Ovary (tissue), 9 donors: Measurements from ENCODE around the gene FURIN. TPM values are rescaled to one million over a fixed set of nuclear protein-coding genes. Genes with fewer than 3 reads are reported as not detected.
"Not testable (repeated sequence)": the region's sequence is repeated elsewhere in the genome, so short reads cannot be mapped to it uniquely, and the experiment has no call there.

Experiments
- DNase-seq, 5 donors: peaks; one replicate each; pipeline ENCODE4 v3.0.0-alpha.2; 2019 to 2020
- H3K27ac ChIP-seq, 2 donors: fragments of 200-600 bp; one replicate each; pipeline versions ENCODE4 v1.5.1 to v1.8.0; 2019 to 2022
- H3K27me3 ChIP-seq: fragments of 200-600 bp; one replicate; pipeline ENCODE4 v1.8.0; 2022
- H3K36me3 ChIP-seq: fragments of 200-600 bp; sonication (generic); one replicate; pipeline ENCODE4 v1.5.1; 2019
- H3K4me1 ChIP-seq: one replicate; pipeline ENCODE4 v1.8.1; 2013; ENCODE audit warnings: mild to moderate bottlenecking, moderate library complexity; ENCODE audit not compliant: insufficient read depth
- H3K4me3 ChIP-seq: fragments of 200-600 bp; sonication (generic); one replicate; pipeline ENCODE4 v1.5.1; 2017
- H3K9me3 ChIP-seq, 2 donors: fragments of 200-600 bp in 1 of 2; sonication (generic) in 1 of 2; one replicate each; pipeline versions ENCODE4 v1.5.1 to v1.8.1; 2013 to 2019; ENCODE audit warnings: mild to moderate bottlenecking in 1 of 2, moderate library complexity in 1 of 2
- CTCF ChIP-seq, 3 donors: fragments of 450-650 bp in 2 of 3; fragments of 200-600 bp in 1 of 3; IDR thresholded peaks; one replicate each; pipeline versions ENCODE4 v1.5.1 to v1.8.0; 2016 to 2022; ENCODE audit warnings: antibody characterized with exemption in 3 of 3, mild to moderate bottlenecking in 1 of 3
- EP300 ChIP-seq: sonication (generic); formaldehyde crosslinking; IDR thresholded peaks from one replicate; pipeline ENCODE4 v1.6.1; 2017; ENCODE audit warnings: antibody characterized with exemption
- POLR2A ChIP-seq: fragments of 450-650 bp; IDR thresholded peaks from one replicate; pipeline ENCODE4 v1.6.1; 2017; ENCODE audit warnings: antibody characterized with exemption, mild to moderate bottlenecking, moderate library complexity
- WGBS, 3 donors: extraction: QIAGEN DNeasy Blood & Tissue Kit in 1 of 3; methylation state at CpG; one replicate each; pipeline versions ENCODE4 v1.1.5 to v1.1.7; 2013 to 2017; 5-methylcytosine and 5-hydroxymethylcytosine counted together
- intact Hi-C, 4 donors: fragments of 100-400 bp; cut with DNase I; formaldehyde crosslinking; loops; one replicate each; pipeline versions ENCODE4 v1.11.0 to v1.15.1; 2022 to 2023
- polyA plus RNA-seq, 2 donors: library from polyadenylated mRNA; stranded (reverse); fragments of 200-250 nt in 1 of 2; fragments of 350-450 nt in 1 of 2; fragmentation: Illumina TruSeq in 1 of 2; extraction: RNeasy Lipid Tissue Mini Kit (QIAGEN cat#74804) in 1 of 2; gene quantifications; one replicate each; pipeline ENCODE4 v1.2.3, GENCODE V29; 2013 to 2014
- total RNA-seq, 7 donors: library from RNA; depleted of rRNA in 2 of 7; stranded (reverse); fragments of >200 nt in 2 of 7; fragmentation: NEBNext Ultra II Directional in 3 of 7; extraction: Animal tissue kit (Norgen Biotek cat#: 25700) in 3 of 7; gene quantifications; one replicate each; pipeline versions ENCODE4 v1.1.0 to v1.2.4, GENCODE V29; 2016 to 2023
- donor health status: DM: no; HTN: no; CAD: no; lungs with moderate emphysema.
- donor health status: DM: no; HTN: no; CAD: no.
- donor health status: Bipolar disorder and iron deficiency.
- donor health status: DM: yes; HTN: yes; CAD: no.
- donor health status: DM: no; HTN: no; CAD: no.
- donor health status: DM: yes; HTN: yes; CAD: no.

FURIN gene
- total and polyA plus RNA-seq, 9 donors = 6.2 to 38.6 (median 33.7) TPM

DNA sequence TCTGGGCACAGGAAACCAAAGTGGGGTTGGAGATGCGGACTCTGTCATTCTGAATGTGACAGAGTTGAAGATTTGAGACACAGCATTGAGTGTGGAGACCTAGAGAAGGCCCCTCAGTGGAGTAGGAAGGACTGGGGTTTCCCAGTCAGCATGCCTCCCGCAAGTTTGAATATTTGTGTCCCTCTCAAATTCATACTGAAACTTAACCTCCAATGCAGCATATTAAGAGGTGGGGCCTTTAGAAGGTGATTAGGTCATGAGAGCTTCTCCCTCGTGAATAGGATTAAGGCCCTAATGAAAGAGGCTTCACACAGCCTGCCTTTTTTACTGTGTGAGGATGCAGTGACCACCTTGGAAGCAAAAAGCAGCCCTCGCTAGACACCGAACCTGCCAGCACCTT, 56.0 kb downstream of the FURIN start:
- Histone ChIP-seq H3K27me3 (no peaks in the 10 kb centered on the region), H3K9me3 (no peaks in the 10 kb centered on the region), H3K27ac (no peak overlapping the region), H3K36me3 (no peaks in the 10 kb centered on the region), H3K4me3 (no peak overlapping the region), H3K4me1 (no peaks in the 10 kb centered on the region)
- DNase-seq = no peak
- intact Hi-C loops = no loop called here
- TF ChIP-seq EP300 = no peak
- no peak for TF ChIP-seq CTCF (IDR thresholded peaks at IDR 0.05)
- TF ChIP-seq POLR2A = no peak
- 86 to 87% (median 86%) methylated on average over 5 of the region's 5 CpGs for WGBS, 3 donors

- WGBS, 3 donors = 88 to 91% (median 89%) methylated on average over 10 of the region's 10 CpGs
Measured at GRCh38 chr15:90926766-90927165, 58.4 kb downstream of the FURIN start.

DNA sequence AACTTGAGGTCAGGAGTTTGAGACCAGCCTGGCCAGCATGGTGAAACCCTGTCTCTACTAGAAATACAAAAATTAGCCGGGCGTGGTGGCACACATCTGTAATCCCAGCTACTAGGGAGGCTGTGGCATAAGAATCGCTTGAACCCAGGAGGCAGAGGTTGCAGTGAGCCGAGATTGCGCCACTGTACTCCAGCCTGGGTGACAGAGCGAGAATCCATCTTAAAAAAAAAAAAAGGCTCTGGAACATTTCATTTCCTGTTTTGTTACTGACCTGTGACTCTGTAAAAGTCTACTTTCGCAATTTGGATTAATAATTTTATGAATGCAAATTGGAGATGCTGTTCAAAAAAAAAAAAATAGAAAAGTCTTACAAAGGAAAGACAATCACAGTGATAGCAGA, 59.7 kb downstream of the FURIN start:
- H3K9me3 ChIP-seq, H3K27me3 ChIP-seq, H3K4me3 ChIP-seq, intact Hi-C loops, H3K27ac ChIP-seq, DNase-seq, H3K36me3 ChIP-seq: not testable (repeated sequence)
- 94% methylated on average over 7 of the region's 7 CpGs for WGBS, 3 donors
- peaks cover 12% of the 10 kb centered on the region for H3K4me1 ChIP-seq

More at GRCh38 chr15:90926766-90927165, 58.4 kb downstream of the FURIN start:
- H3K4me1 ChIP-seq, H3K4me3 ChIP-seq, H3K36me3 ChIP-seq, H3K27ac ChIP-seq, H3K9me3 ChIP-seq, intact Hi-C loops, H3K27me3 ChIP-seq, DNase-seq: not testable (repeated sequence)

DNA sequence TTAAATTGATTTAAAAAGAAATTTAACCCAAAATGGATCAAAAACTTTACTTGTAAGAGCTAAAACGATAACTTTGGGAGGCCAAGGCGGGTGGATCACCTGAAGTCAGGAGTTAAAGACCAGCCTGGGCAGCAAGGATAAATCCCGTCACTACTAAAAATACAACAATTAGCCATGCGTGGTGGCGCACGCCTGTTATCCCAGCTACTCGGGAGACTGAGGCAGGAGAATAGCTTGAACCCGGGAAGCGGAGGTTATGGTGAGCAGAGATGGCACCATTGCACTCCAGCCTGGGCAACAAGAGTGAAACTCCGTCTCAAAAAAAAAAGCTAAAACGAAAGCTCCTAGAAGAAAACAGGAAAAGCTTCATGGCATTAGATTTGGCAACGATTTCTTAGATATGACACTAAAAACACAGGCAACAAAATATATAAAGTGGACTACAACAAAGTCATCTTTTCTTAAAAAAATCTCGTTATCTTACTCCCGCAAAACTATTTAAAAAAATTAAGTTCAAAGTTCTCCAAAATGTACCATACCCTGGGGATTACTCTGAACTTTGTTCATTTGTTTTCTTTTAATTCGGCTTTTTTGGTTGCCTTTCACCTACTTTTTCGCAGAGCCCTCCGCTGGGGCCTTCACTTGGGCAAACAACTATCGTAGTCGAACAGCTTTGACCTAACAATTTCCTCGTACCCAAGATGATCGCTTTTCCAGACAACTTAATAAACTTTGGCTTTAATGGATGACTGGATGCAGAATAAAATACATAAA, 61.0 kb downstream of the FURIN start:
- 40 to 55% (median 45%) methylated on average over 21 of the region's 21 CpGs for WGBS, 3 donors
- no peaks in the 10 kb centered on the region for H3K9me3 ChIP-seq
- peak overlapping the region; percentile 66 for H3K4me3 ChIP-seq
- DNase-seq = no peak
- intact Hi-C loops = no loop called here
- H3K36me3 ChIP-seq = no peaks in the 10 kb centered on the region
- no peak for TF ChIP-seq EP300
- no peak for TF ChIP-seq CTCF (IDR thresholded peaks at IDR 0.05)
- no peak for TF ChIP-seq POLR2A
- H3K27ac ChIP-seq = peak overlapping the region; percentile 63 to 81
- H3K27me3 ChIP-seq = no peaks in the 10 kb centered on the region
- H3K4me1 ChIP-seq = peaks cover 12% of the 10 kb centered on the region

- TF ChIP-seq EP300 = no peak
- no peak for TF ChIP-seq POLR2A
- TF ChIP-seq CTCF (IDR thresholded peaks at IDR 0.05) = no peak
- H3K4me3 ChIP-seq = peak overlapping the region; percentile 1
- peaks cover 15% of the 10 kb centered on the region for H3K4me1 ChIP-seq
- WGBS, 3 donors = 25 to 53% (median 36%) methylated on average over 15 of the region's 15 CpGs
- H3K27me3 ChIP-seq = no peaks in the 10 kb centered on the region
- H3K9me3 ChIP-seq = no peaks in the 10 kb centered on the region
- no peaks in the 10 kb centered on the region for H3K36me3 ChIP-seq
- H3K27ac ChIP-seq = peak overlapping the region; percentile 76 to 81
- intact Hi-C loops = no loop called here
- peak in 3 of 5 donors; percentile 41 to 60 (median 48) for DNase-seq
Measured at GRCh38 chr15:90930861-90931574, 62.6 kb downstream of the FURIN start.
